Activated CD4-positive, alpha-beta T cell treated with anti-CD3 and anti-CD28 coated beads, Interleukin-2, amount 10 ng/mL, durations not matched to agents 7 days and 5 days (primary cell): ENCODE data around the gene FAM78A. TPM values are rescaled to one million over a fixed set of nuclear protein-coding genes. Genes with fewer than 3 reads are reported as not detected.

Experiments used
- CTCF ChIA-PET: fragments of 350-600 bp; sonication (Branson Sonifier 250); formaldehyde crosslinking; loops from one replicate; lab custom pipeline; 2021; ENCODE audit warnings: antibody characterized with exemption; lab: Charles Lee
- POLR2A ChIA-PET: fragments of 350-600 bp; sonication (Branson Sonifier 250); formaldehyde crosslinking; loops from one replicate; lab custom pipeline; 2021; ENCODE audit warnings: antibody characterized with exemption; lab: Charles Lee
- DNase-seq: peaks from one replicate; pipeline ENCODE4 v3.0.0-alpha.2; 2020
- H3K27ac Mint-ChIP-seq: one replicate; pipeline ENCODE4 v1.8.0; 2021; ENCODE audit warnings: mild to moderate bottlenecking, moderate library complexity, mixed read lengths
- H3K27me3 Mint-ChIP-seq: one replicate; pipeline ENCODE4 v1.8.0; 2021; ENCODE audit warnings: mixed read lengths
- H3K36me3 Mint-ChIP-seq: one replicate; pipeline ENCODE4 v1.8.0; 2021; ENCODE audit warnings: low read depth, mixed read lengths
- H3K4me1 Mint-ChIP-seq: one replicate; pipeline ENCODE4 v1.8.0; 2021; ENCODE audit warnings: mixed read lengths
- H3K4me3 Mint-ChIP-seq: one replicate; pipeline ENCODE4 v1.8.0; 2021; ENCODE audit warnings: mild to moderate bottlenecking, moderate library complexity, mixed read lengths
- H3K9me3 Mint-ChIP-seq: one replicate; pipeline ENCODE4 v1.8.0; 2021; ENCODE audit warnings: mixed read lengths
- total RNA-seq, 2 experiments: library from RNA; stranded (reverse); gene quantifications; one replicate each; pipeline ENCODE4 v1.2.3, GENCODE V29; 2021

Gene FAM78A, protein sequence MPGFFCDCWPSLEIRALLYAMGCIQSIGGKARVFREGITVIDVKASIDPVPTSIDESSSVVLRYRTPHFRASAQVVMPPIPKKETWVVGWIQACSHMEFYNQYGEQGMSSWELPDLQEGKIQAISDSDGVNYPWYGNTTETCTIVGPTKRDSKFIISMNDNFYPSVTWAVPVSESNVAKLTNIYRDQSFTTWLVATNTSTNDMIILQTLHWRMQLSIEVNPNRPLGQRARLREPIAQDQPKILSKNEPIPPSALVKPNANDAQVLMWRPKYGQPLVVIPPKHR
- total RNA-seq = 100 to 1,000 TPM; 118 to 128 TPM

DNA sequence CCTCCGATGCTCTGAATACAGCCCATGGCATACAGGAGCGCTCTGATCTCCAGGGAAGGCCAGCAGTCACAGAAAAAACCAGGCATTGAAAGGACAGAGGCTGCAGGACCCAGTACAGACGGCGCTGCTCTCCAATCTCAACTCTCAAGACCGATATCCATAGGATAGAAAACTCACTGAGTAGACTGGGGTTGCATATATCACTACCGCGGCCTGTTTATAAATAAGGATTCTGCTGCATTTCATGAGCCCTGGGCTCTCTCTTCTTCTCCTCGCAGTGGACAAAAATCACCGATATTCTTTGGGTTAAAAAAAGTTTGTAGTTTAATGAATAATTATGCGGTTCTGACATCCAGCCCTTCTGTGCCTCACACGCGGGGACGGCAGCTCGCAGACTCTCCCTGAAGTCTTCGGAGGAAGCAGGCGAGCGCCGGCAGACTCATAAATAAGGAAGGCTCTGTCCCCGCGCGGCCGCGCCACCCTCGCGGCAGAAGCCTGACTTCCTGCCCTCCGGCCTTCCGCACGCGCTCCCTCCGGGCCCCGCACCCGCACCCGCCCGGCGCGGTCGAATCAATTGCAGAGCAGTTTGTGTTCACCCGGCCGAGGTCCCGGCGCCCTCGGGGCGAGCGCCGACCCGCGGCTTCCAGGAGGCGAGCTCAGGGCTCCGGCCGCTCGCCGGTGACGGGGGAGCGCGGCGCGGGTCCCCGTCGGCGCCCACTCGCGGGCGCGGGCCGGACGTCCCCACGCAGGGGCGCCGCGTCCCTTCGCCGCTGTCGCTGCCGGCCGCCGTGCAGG, at the start of gene FAM78A:
Gene FAM78A (minus strand): TSS at position 417 of the 795 bp plus-strand sequence. CDS start 331 bp downstream, at position 86.
- no peaks in the 10 kb centered on the region for H3K9me3 Mint-ChIP-seq
- peak; percentile 54 for DNase-seq
- POLR2A ChIA-PET = interaction anchor here (1.6 to 4.6 kb wide), 2 partner anchors 10 to 20 kb away, joined by 4 to 24 read pairs; no protein-coding TSS in a partner anchor
- H3K36me3 Mint-ChIP-seq = peaks cover 48% of the 10 kb centered on the region
- H3K4me3 Mint-ChIP-seq = peak within 1 kb of the TSS; percentile 96
- peak within 1 kb of the TSS; percentile 95 for H3K27ac Mint-ChIP-seq
- peaks cover 4% of the 10 kb centered on the region for H3K27me3 Mint-ChIP-seq
- CTCF ChIA-PET = interaction anchor here (0.8 to 9.8 kb wide), 4 partner anchors 8 to 32 kb away, joined by 3 to 74 read pairs (median 3); no protein-coding TSS in a partner anchor
- peaks cover 33% of the 10 kb centered on the region for H3K4me1 Mint-ChIP-seq

DNA sequence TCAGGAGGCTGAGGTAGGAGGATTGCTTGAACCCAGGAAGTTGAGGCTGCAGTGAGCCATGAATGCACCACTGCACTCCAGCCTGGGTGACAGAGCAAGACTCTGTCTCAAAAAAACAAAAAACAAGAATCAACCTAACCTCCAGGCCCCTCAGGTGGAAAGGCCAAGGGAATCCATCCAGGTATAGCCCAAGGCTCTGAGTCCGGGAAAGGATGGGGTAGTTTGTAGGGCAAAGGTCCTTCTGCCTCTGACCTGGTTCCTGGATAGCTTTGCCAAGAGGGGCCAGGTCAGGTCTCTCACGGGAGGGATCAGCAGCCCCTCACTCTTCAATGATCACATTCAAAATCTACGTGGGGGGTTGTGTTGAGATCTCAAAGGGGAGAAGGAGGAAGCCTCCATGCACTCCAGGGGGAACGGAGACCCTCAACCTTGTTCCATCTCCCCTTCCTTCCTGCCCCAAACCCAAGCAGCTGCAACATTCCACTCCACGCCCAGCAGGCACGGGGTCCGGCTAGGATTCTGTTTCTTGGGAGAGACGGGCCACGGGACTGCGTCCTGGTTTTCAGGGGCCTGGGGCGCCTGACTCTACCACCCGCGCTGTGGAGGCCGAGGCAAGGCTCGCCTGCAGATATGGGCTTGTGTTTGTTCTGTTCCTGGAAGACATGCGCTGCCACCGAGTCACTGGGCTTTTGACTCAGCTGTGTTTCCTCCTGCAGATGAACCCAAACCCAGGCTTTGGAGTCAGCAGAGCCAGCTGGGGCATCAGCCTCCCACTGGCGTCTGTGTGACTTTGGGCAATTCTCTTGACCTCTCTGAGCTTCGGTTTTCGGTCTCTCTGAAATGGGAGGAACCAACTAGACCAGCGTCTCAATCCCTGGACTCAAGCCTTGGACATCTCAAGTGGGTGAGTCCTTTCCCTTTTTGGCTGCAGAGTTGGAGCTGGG, 48.7 kb upstream of the FAM78A start:
- no peaks in the 10 kb centered on the region for H3K4me1 Mint-ChIP-seq
- no peak for DNase-seq
- no peaks in the 10 kb centered on the region for H3K27me3 Mint-ChIP-seq
- ChIA-PET CTCF (interaction anchor here (1.2 to 1.3 kb wide), 2 partner anchors 11 to 25 kb away, joined by 3 to 6 read pairs; no protein-coding TSS in a partner anchor), POLR2A (interaction anchor here (0.6 kb wide), 1 partner anchor 190 kb away, joined by 3 read pairs; no protein-coding TSS in a partner anchor)
- no peaks in the 10 kb centered on the region for H3K36me3 Mint-ChIP-seq
- H3K4me3 Mint-ChIP-seq = no peak overlapping the region
- no peak overlapping the region for H3K27ac Mint-ChIP-seq
- no peaks in the 10 kb centered on the region for H3K9me3 Mint-ChIP-seq

DNA sequence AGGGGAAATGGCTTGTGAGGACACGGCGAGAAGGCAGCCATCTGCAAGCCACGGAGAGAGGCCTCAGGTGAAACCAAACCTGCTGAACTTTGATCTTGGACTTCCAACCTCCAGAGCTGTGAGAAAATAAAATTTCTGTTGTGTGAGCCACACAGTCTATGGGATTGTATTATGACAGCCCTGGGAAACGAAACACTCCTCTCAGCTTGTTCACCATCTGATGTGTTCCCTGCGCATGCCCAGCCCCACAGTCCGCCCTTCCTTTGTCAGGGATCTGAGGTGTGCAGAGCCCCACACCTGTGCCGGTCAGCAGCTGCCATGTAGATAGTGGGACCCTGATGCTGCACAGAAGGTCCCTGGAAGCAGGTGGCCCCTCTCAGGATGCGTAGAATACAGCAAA, 47.3 kb upstream of the FAM78A start:
- Mint-ChIP-seq H3K27me3 (no peaks in the 10 kb centered on the region), H3K36me3 (no peaks in the 10 kb centered on the region), H3K4me3 (no peak overlapping the region), H3K9me3 (no peaks in the 10 kb centered on the region), H3K4me1 (no peaks in the 10 kb centered on the region), H3K27ac (no peak overlapping the region)
- ChIA-PET CTCF (interaction anchor here (1.2 to 1.5 kb wide), 2 partner anchors 10 to 13 kb away, joined by 4 to 11 read pairs; no protein-coding TSS in a partner anchor), POLR2A (no interaction called here)
- DNase-seq = no peak

DNA sequence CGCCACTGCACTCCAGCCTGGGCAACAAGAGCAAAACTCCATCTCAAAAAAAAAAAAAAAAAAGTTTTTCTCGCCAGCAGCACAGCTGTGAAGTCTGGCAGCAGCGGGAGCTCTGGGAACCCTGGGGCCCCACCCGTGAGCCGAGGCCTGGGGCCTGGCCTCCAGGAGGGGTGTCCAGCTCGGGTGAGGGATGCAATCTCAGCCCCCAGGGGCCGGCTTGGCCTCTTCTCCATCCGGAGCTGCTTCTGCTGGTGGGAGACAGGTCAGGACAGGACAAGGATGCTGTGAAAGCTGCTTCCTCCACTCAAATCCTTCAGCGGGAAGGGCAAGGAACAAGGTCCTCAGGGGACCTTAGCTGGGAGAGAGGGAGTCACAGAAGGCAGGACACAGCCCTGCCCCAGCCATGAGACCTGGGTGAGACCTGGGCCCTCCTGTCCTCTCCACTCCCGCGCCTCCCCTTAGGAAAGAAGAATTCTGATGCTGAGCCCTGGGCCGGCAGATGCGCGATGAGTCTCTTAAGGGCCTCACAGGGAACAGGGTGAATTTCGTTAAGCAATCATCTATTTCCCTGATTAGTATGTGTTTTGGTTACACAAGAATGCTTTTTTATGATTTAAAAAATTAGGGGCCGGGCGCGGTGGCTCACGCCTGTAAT, 43.8 kb upstream of the FAM78A start:
- ChIA-PET POLR2A (interaction anchor here (0.6 kb wide), 1 partner anchor 173 kb away, joined by 6 read pairs; no protein-coding TSS in a partner anchor), CTCF (interaction anchor here (0.7 kb wide), 1 partner anchor 294 kb away, joined by 3 read pairs; no protein-coding TSS in a partner anchor)
- no peaks in the 10 kb centered on the region for H3K4me1 Mint-ChIP-seq
- no peak for DNase-seq
- no peak overlapping the region for H3K27ac Mint-ChIP-seq
- H3K36me3 Mint-ChIP-seq = no peaks in the 10 kb centered on the region
- no peaks in the 10 kb centered on the region for H3K27me3 Mint-ChIP-seq
- no peak overlapping the region for H3K4me3 Mint-ChIP-seq
- H3K9me3 Mint-ChIP-seq = no peaks in the 10 kb centered on the region

DNA sequence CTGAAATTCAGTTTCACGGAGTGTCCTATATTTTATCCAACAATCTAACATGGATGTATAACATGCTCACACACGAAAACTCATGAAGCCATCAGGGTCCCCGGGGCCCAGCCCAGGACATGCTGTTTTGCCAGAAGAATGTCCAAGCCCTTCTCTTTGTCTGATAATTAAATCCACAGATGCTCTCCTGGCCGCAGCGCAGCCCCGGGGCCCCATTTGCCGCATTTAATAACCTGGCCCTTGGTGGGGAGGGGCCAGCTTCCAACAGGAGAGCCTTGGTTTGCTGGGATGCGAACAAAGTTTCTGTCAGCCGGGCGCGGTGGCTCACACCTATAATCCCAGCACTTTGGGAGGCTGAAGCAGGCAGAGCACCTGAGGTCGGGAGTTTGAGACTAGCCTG, 43.2 kb upstream of the FAM78A start:
- Mint-ChIP-seq H3K27ac (no peak overlapping the region), H3K36me3 (no peaks in the 10 kb centered on the region), H3K27me3 (no peaks in the 10 kb centered on the region), H3K4me1 (no peaks in the 10 kb centered on the region), H3K4me3 (no peak overlapping the region), H3K9me3 (no peaks in the 10 kb centered on the region)
- ChIA-PET CTCF (interaction anchor here (0.7 kb wide), 1 partner anchor 295 kb away, joined by 3 read pairs; no protein-coding TSS in a partner anchor), POLR2A (no interaction called here)
- no peak for DNase-seq

DNA sequence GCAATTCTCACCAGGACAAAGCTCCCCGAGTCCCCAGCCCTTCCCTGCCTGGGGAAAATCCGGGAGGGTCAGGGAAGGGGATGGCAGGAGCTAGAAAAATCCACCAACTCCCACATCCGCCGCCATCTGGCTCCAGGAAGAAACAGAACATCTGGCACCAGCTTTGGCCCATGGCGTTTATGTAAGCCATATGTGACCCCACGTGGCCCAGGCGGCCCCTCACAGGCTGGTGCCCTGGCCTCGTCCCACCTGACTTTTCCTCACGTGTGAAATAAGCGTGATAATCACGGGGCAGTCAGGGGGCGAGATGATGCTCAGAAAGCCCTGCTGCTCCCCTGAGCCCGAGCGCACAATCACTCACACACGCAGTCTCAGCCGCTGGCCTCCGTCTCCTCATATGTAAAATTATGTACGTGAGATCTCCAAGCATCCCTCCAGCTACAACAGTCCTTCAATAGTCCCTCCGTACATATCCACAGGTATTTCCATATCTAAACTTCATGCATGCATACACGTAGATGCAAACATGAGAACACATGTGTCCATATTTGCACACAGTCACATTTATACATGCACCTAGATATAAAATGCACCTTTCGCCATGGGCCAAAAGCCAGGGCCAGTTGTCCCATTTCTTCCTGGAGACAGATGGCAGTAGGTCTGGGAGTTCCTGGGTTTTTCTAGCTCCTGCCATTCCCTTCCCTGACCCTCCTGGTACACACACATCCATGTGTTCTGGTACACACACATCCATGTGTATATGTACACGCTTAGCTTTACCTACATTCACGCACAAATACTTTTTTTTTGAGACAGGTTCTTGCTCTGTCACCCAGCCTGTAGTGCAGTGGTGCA, 42.1 kb upstream of the FAM78A start:
- no peaks in the 10 kb centered on the region for H3K36me3 Mint-ChIP-seq
- CTCF ChIA-PET = no interaction called here
- H3K9me3 Mint-ChIP-seq = no peaks in the 10 kb centered on the region
- DNase-seq = no peak
- no peaks in the 10 kb centered on the region for H3K27me3 Mint-ChIP-seq
- no peaks in the 10 kb centered on the region for H3K4me1 Mint-ChIP-seq
- POLR2A ChIA-PET = no interaction called here
- H3K27ac Mint-ChIP-seq = no peak overlapping the region
- H3K4me3 Mint-ChIP-seq = no peak overlapping the region

DNA sequence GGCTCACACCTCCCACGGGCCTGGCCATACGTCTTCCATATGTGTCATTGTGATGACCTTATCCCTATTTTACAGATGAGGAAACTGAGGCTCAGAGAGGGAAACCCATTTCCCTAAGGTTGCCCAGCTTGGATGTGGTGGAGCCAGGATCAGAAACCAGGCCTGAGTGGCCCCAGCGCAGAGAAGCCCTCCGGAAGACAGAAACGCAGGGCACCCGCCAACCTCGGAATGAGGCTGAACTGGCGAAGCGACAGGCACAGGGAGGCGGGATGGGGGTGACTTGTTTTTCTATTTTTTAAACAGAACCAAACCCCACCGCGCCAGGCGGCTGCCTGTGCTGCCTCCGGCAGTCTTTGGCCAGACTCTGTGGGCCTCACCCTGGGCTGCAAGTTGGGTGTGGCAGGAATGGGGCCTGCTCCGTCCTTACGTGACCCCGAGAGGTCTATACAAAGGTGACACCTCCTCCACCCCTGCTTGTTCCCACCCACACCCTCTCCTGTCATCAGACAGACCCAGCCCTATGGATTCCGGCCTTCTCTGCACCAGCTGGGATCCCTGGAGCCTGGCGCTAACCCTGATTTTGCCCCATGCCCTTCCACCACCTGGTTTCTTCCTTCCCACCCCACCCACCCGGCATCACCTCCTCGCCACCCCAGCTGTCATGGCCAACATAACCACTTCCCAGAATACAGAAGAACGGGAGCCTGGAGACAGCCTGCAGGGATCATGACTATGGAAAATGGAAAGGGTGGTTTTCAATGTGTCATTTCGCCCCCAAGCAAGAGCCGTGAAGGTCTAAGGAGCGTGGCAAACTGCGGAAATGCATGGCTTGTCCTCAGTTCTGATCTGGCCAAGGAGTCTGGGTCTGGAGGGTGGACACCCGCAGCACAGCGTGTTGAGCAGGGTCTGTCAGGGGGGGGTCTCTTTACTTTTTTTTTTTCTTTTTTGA, 36.8 kb upstream of the FAM78A start:
- Mint-ChIP-seq H3K9me3 (no peaks in the 10 kb centered on the region), H3K36me3 (no peaks in the 10 kb centered on the region), H3K4me3 (no peak overlapping the region), H3K27ac (no peak overlapping the region), H3K4me1 (peaks cover 13% of the 10 kb centered on the region), H3K27me3 (no peaks in the 10 kb centered on the region)
- CTCF ChIA-PET = interaction anchor here (0.6 kb wide), 1 partner anchor 92 kb away, joined by 3 read pairs; no protein-coding TSS in a partner anchor
- no peak for DNase-seq
- POLR2A ChIA-PET = no interaction called here

DNA sequence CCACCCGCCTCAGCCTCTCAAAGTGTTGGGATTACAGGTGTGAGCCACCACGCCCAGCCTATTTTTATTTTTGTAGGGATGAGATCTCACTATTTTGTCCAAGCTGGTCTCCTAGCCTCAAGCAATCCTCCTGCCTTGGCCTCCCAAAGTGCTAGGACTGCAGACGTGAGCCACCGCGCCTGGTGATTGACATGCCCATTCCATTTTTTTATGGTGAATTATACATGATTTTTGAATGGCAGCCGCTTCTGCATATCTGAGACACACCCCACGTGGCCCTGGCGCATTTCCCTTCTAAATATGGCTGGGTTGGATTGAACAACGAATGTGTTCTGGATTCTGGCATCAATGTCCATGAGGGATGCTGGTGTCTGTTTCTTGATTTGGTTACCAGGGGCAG, 35.9 kb upstream of the FAM78A start:
- POLR2A ChIA-PET = no interaction called here
- Mint-ChIP-seq H3K9me3 (no peaks in the 10 kb centered on the region), H3K27me3 (no peaks in the 10 kb centered on the region), H3K27ac (peak overlapping the region; percentile 36), H3K36me3 (no peaks in the 10 kb centered on the region), H3K4me3 (no peak overlapping the region), H3K4me1 (peaks cover 13% of the 10 kb centered on the region)
- CTCF ChIA-PET = interaction anchor here (0.8 kb wide), 1 partner anchor 42 kb away, joined by 5 read pairs; no protein-coding TSS in a partner anchor
- no peak for DNase-seq

DNA sequence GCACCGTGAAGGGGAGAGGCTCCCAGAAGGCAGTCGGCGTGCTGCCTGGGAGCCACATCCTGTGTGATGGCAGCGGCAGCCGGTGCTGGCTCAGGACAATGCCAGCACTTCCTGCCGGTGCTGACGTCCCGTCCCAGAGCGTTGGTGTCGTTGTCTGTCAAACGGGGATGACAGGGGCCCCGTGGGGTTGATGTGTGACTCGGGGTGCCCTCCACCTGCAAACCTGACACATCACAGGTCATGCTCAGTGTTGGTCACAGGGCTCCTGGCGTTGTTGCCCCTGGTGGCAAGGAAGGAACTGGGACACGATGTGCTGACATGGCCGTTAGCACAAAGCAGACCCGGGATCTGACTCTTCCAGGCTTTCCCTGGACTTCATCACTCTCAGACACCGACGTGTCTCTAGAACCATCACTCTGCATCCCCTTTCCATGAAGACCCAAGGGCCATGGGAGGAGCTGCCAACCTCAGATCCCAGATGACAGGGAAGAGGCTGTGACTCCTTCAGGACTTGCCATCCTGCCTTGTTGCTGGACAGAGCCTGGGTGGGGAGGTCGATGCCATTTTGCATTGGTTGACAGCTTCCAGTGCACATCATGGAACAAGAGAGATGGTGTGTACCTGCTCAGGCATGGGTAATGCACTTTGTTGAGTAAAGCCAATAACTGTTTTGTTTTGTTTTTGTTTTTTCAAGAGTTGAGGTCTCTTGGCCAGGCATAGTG, 34.7 kb upstream of the FAM78A start:
- no peak overlapping the region for H3K4me3 Mint-ChIP-seq
- no peaks in the 10 kb centered on the region for H3K27me3 Mint-ChIP-seq
- H3K9me3 Mint-ChIP-seq = no peaks in the 10 kb centered on the region
- H3K4me1 Mint-ChIP-seq = peaks cover 13% of the 10 kb centered on the region
- peak; percentile 68 for DNase-seq
- ChIA-PET CTCF (interaction anchor here (0.8 to 1.2 kb wide), 2 partner anchors 21 to 40 kb away, joined by 3 to 5 read pairs; partner anchors contain the start of gene PLPP7), POLR2A (no interaction called here)
- no peaks in the 10 kb centered on the region for H3K36me3 Mint-ChIP-seq
- peak overlapping the region; percentile 78 for H3K27ac Mint-ChIP-seq
